ENCODE measurements around the gene RASGEF1B.
A peak's percentile ranks its signal among the peaks of the same experiment; 100 is the strongest.

Gene RASGEF1B

GRCh38 chr4:81466841-81467671 lies 4.7 kb downstream of the RASGEF1B start:
- DNase-seq (ENCODE audit: low spot score) (peak; percentile 55), FAIRE-seq (peak; percentile 71)

- DNase-seq (ENCODE audit: low spot score) (no peak), FAIRE-seq (no peak)
Observed at GRCh38 chr4:81465406-81466340, 6.0 kb downstream of the RASGEF1B start.

GRCh38 chr4:81460834-81461233 lies 10.9 kb downstream of the RASGEF1B start:
- DNase-seq (ENCODE audit: low spot score) (no peak), FAIRE-seq (no peak)

- DNase-seq (ENCODE audit: low spot score) (no peak), FAIRE-seq (no peak)
Observed at GRCh38 chr4:81460191-81460701, 11.5 kb downstream of the RASGEF1B start.

- FAIRE-seq (no peak), DNase-seq (ENCODE audit: low spot score) (no peak)
Observed at GRCh38 chr4:81459228-81459627, 12.5 kb downstream of the RASGEF1B start.

GRCh38 chr4:81457921-81458520 lies 13.7 kb downstream of the RASGEF1B start:
- FAIRE-seq: no peak
- DNase-seq (ENCODE audit: low spot score): no peak

GRCh38 chr4:81457345-81457744 lies 14.4 kb downstream of the RASGEF1B start:
- FAIRE-seq: no peak
- DNase-seq (ENCODE audit: low spot score): no peak

GRCh38 chr4:81455897-81456296 lies 15.8 kb downstream of the RASGEF1B start:
- FAIRE-seq (no peak), DNase-seq (ENCODE audit: low spot score) (no peak)

- DNase-seq (ENCODE audit: low spot score) (no peak), FAIRE-seq (no peak)
Observed at GRCh38 chr4:81454948-81455347, 16.8 kb downstream of the RASGEF1B start.

- peak; percentile 33 for FAIRE-seq
- no peak for DNase-seq (ENCODE audit: low spot score)
Observed at GRCh38 chr4:81454499-81454898, 17.2 kb downstream of the RASGEF1B start.

- DNase-seq (ENCODE audit: low spot score) (no peak), FAIRE-seq (no peak)
Observed at GRCh38 chr4:81453024-81453423, 18.7 kb downstream of the RASGEF1B start.

- FAIRE-seq: no peak
- no peak for DNase-seq (ENCODE audit: low spot score)
Observed at GRCh38 chr4:81452452-81453006, 19.2 kb downstream of the RASGEF1B start.

GRCh38 chr4:81449015-81449414 lies 22.7 kb downstream of the RASGEF1B start:
- DNase-seq (ENCODE audit: low spot score): peak; percentile 24
- FAIRE-seq: no peak

GRCh38 chr4:81447566-81448229 lies 24.0 kb downstream of the RASGEF1B start:
- FAIRE-seq (peak; percentile 22), DNase-seq (ENCODE audit: low spot score) (peak; percentile 58)

- DNase-seq (ENCODE audit: low spot score): no peak
- no peak for FAIRE-seq
Observed at GRCh38 chr4:81446634-81447033, 25.1 kb downstream of the RASGEF1B start.

- FAIRE-seq (no peak), DNase-seq (ENCODE audit: low spot score) (no peak)
Observed at GRCh38 chr4:81445196-81445595, 26.5 kb downstream of the RASGEF1B start.

GRCh38 chr4:81442484-81443085 lies 29.1 kb downstream of the RASGEF1B start:
- FAIRE-seq: no peak
- no peak for DNase-seq (ENCODE audit: low spot score)

GRCh38 chr4:81440949-81441348 lies 30.8 kb downstream of the RASGEF1B start:
- FAIRE-seq (no peak), DNase-seq (ENCODE audit: low spot score) (no peak)

GRCh38 chr4:81436941-81437574 lies 34.6 kb downstream of the RASGEF1B start:
- DNase-seq (ENCODE audit: low spot score) (no peak), FAIRE-seq (no peak)

- DNase-seq (ENCODE audit: low spot score) (no peak), FAIRE-seq (no peak)
Observed at GRCh38 chr4:81436096-81436495, 35.6 kb downstream of the RASGEF1B start.
